ENCODE data around the gene SURF1.
"Not testable (repeated sequence)": the region's sequence is repeated elsewhere in the genome, so short reads cannot be mapped to it uniquely, and the experiment has no call there.

Gene SURF1

GRCh38 chr9:133342570-133342969, 13.7 kb downstream of the SURF1 start:
- DNase-seq, result no peak

- no peak for DNase-seq
These were observed 14.2 kb downstream of the SURF1 start for GRCh38 chr9:133342069-133342406.

- no peak for DNase-seq
These were observed 14.8 kb downstream of the SURF1 start for GRCh38 chr9:133341369-133342068.

- no peak for DNase-seq
These were observed 15.4 kb downstream of the SURF1 start for GRCh38 chr9:133340916-133341315.

- DNase-seq, result no peak
These were observed 16.0 kb downstream of the SURF1 start for GRCh38 chr9:133340256-133340655.

- no peak for DNase-seq
These were observed 16.6 kb downstream of the SURF1 start for GRCh38 chr9:133339641-133340040.

- peak; percentile 88 for DNase-seq
These were observed 20.1 kb downstream of the SURF1 start, which contains the start of gene SURF6 for GRCh38 chr9:133335924-133336811. SURF6 (minus strand) TSS chr9:133336188; CDS start chr9:133336132, 56 bp downstream.

GRCh38 chr9:133334888-133335287, 21.4 kb downstream of the SURF1 start:
- DNase-seq, result not testable (repeated sequence)

- no peak for DNase-seq
These were observed 22.1 kb downstream of the SURF1 start for GRCh38 chr9:133334161-133334560.

GRCh38 chr9:133333566-133333965, 22.7 kb downstream of the SURF1 start:
- DNase-seq, result no peak

- DNase-seq, result no peak
These were observed 23.3 kb downstream of the SURF1 start for GRCh38 chr9:133333011-133333410.

GRCh38 chr9:133332381-133332730, 23.9 kb downstream of the SURF1 start:
- DNase-seq, result no peak

GRCh38 chr9:133331641-133332380, 24.5 kb downstream of the SURF1 start:
- no peak for DNase-seq

GRCh38 chr9:133331221-133331620, 25.1 kb downstream of the SURF1 start:
- no peak for DNase-seq

- DNase-seq, result not testable (repeated sequence)
These were observed 26.8 kb downstream of the SURF1 start for GRCh38 chr9:133329306-133330156.

GRCh38 chr9:133327834-133328484, 28.3 kb downstream of the SURF1 start:
- no peak for DNase-seq

GRCh38 chr9:133327021-133327420, 29.3 kb downstream of the SURF1 start:
- DNase-seq, result not testable (repeated sequence)

GRCh38 chr9:133323991-133324703, 32.1 kb downstream of the SURF1 start:
- DNase-seq, result no peak

GRCh38 chr9:133323211-133323610, 33.1 kb downstream of the SURF1 start:
- no peak for DNase-seq

- no peak for DNase-seq
These were observed 33.6 kb downstream of the SURF1 start for GRCh38 chr9:133322701-133323100.

- no peak for DNase-seq
These were observed 34.8 kb downstream of the SURF1 start for GRCh38 chr9:133321411-133321935.
